SHP77 (cell line): ENCODE results near the gene LDB2.

ENCODE experiments used
- DNase-seq, 2 experiments: peaks; one replicate each; lab custom pipeline; 2025; lab: John Stamatoyannopoulos, UW

The LDB2 gene

GRCh38 chr4:16596267-16596666, 302.2 kb downstream of the LDB2 start:
- no peak for DNase-seq

- no peak for DNase-seq
Measured at GRCh38 chr4:16594128-16594527, 304.3 kb downstream of the LDB2 start.

- no peak for DNase-seq
Measured at GRCh38 chr4:16593386-16593785, 305.1 kb downstream of the LDB2 start.

- no peak for DNase-seq
Measured at GRCh38 chr4:16591272-16591826, 307.1 kb downstream of the LDB2 start.

- no peak for DNase-seq
Measured at GRCh38 chr4:16590797-16591196, 307.6 kb downstream of the LDB2 start.

- no peak for DNase-seq
Measured at GRCh38 chr4:16588651-16589050, 309.8 kb downstream of the LDB2 start.

GRCh38 chr4:16588149-16588548, 310.3 kb downstream of the LDB2 start:
- DNase-seq, result no peak

GRCh38 chr4:16585053-16585452, 313.4 kb downstream of the LDB2 start:
- DNase-seq, result no peak

GRCh38 chr4:16583764-16584163, 314.7 kb downstream of the LDB2 start:
- DNase-seq, result no peak

- no peak for DNase-seq
Measured at GRCh38 chr4:16582526-16582925, 315.9 kb downstream of the LDB2 start.

GRCh38 chr4:16582036-16582435, 316.4 kb downstream of the LDB2 start:
- DNase-seq, result no peak

GRCh38 chr4:16581117-16581516, 317.3 kb downstream of the LDB2 start:
- no peak for DNase-seq

- no peak for DNase-seq
Measured at GRCh38 chr4:16580514-16580913, 317.9 kb downstream of the LDB2 start.

GRCh38 chr4:16579866-16580265, 318.6 kb downstream of the LDB2 start:
- DNase-seq, result no peak

- no peak for DNase-seq
Measured at GRCh38 chr4:16577177-16577576, 321.3 kb downstream of the LDB2 start.

GRCh38 chr4:16574981-16575380, 323.5 kb downstream of the LDB2 start:
- no peak for DNase-seq

GRCh38 chr4:16573739-16574138, 324.7 kb downstream of the LDB2 start:
- no peak for DNase-seq

GRCh38 chr4:16573206-16573605, 325.2 kb downstream of the LDB2 start:
- DNase-seq, result no peak

- DNase-seq, result no peak
Measured at GRCh38 chr4:16572631-16573030, 325.8 kb downstream of the LDB2 start.

GRCh38 chr4:16572161-16572560, 326.3 kb downstream of the LDB2 start:
- no peak for DNase-seq

- DNase-seq, result no peak
Measured at GRCh38 chr4:16569790-16570189, 328.7 kb downstream of the LDB2 start.

- DNase-seq, result peak in 1 of 2 experiments; percentile 19
Measured at GRCh38 chr4:16557316-16557715, 341.1 kb downstream of the LDB2 start.

- DNase-seq, result no peak
Measured at GRCh38 chr4:16555156-16555555, 343.3 kb downstream of the LDB2 start.

GRCh38 chr4:16550531-16550930, 347.9 kb downstream of the LDB2 start:
- no peak for DNase-seq

GRCh38 chr4:16545656-16546055, 352.8 kb downstream of the LDB2 start:
- no peak for DNase-seq
